Adrenal gland (tissue), 12 donors: ENCODE results near the gene CDKN3. TPM values are rescaled to one million over a fixed set of nuclear protein-coding genes. Genes with fewer than 3 reads are reported as not detected.
"Not testable (repeated sequence)": the region's sequence is repeated elsewhere in the genome, so short reads cannot be mapped to it uniquely, and the experiment has no call there.

Source experiments
- DNase-seq, 7 donors: peaks; one replicate each; pipeline ENCODE4 v3.0.0-alpha.2; 2019 to 2020
- H3K27ac ChIP-seq, 5 donors: fragments of 200-600 bp; sonication (generic) in 4 of 5; 1 replicate in 3 of 5; 2 replicates in 2 of 5; pipeline versions ENCODE4 v1.5.1 to v1.8.0; 2016 to 2020; ENCODE audit warnings: mild to moderate bottlenecking in 1 of 5
- H3K27me3 ChIP-seq: fragments of 200-600 bp; 2 replicates; pipeline ENCODE4 v1.8.0; 2021
- H3K36me3 ChIP-seq, 2 donors: fragments of 200-600 bp; replicated peaks in 1 of 2; 1 replicate in 1 of 2; 2 replicates in 1 of 2; pipeline versions ENCODE4 v1.5.1 to v1.8.0; 2018 to 2022
- H3K4me1 ChIP-seq, 2 donors: fragments of 200-600 bp; replicated peaks in 1 of 2; 1 replicate in 1 of 2; 2 replicates in 1 of 2; pipeline versions ENCODE4 v1.5.1 to v1.8.0; 2018 to 2021
- H3K4me3 ChIP-seq, 4 donors: fragments of 200-600 bp; sonication (generic) in 3 of 4; one replicate each; pipeline ENCODE4 v1.5.1; 2016 to 2018
- H3K9me3 ChIP-seq, 3 donors: fragments of 200-600 bp; sonication (generic) in 1 of 3; replicated peaks in 1 of 3; 1 replicate in 2 of 3; 2 replicates in 1 of 3; pipeline versions ENCODE4 v1.5.1 to v1.8.0; 2016 to 2021
- POLR2A ChIP-seq, 2 donors: fragments of 450-650 bp; IDR thresholded peaks; one replicate each; pipeline ENCODE4 v1.6.1; 2017; ENCODE audit warnings: antibody characterized with exemption in 2 of 2, mild to moderate bottlenecking in 2 of 2, moderate library complexity in 1 of 2
- WGBS, 4 donors: extraction: QIAGEN DNeasy Blood & Tissue Kit in 2 of 4; methylation state at CpG; one replicate each; pipeline versions ENCODE4 v1.1.5 to v1.1.7; 2013 to 2017; 5-methylcytosine and 5-hydroxymethylcytosine counted together
- intact Hi-C, 2 donors: fragments of 100-400 bp; cut with DNase I; formaldehyde crosslinking; loops; one replicate each; pipeline versions ENCODE4 v1.14.1 to v1.15.0; 2022 to 2023
- polyA plus RNA-seq, 3 donors: library from polyadenylated mRNA; stranded (reverse); fragments of 200-250 nt in 2 of 3; fragments of 350-450 nt in 1 of 3; fragmentation: Illumina TruSeq in 1 of 3; extraction: RNeasy Lipid Tissue Mini Kit (QIAGEN cat#74804) in 1 of 3; gene quantifications; one replicate each; pipeline ENCODE4 v1.2.3, GENCODE V29; 2013 to 2014
- total RNA-seq, 9 donors: library from RNA; depleted of rRNA in 4 of 9; stranded (reverse); fragments of >200 nt in 4 of 9; fragments of 120-200 nt in 1 of 9; fragmentation: NEBNext Ultra II Directional in 1 of 9; extraction: Animal tissue kit (Norgen Biotek cat#: 25700) in 1 of 9; gene quantifications; one replicate each; pipeline versions ENCODE4 v1.1.0 to v1.2.4, GENCODE V29; 2013 to 2023
- TF ChIP-seq, protein P1 (sequence below), 6 experiments: fragments of 450-650 bp in 4 of 6; fragments of 200-600 bp in 2 of 6; sonication (generic) in 1 of 6; IDR thresholded peaks; 1 replicate in 5 of 6; 2 replicates in 1 of 6; pipeline versions ENCODE4 v1.5.1 to v1.8.0; 2016 to 2021; ENCODE audit warnings: antibody characterized with exemption in 6 of 6, mild to moderate bottlenecking in 2 of 6, moderate library complexity in 1 of 6
- donor health status: healthy with polysubstance abuse.
- donor health status: Bipolar disorder and iron deficiency.
- donor health status: DM: yes; HTN: yes; CAD: no.
- donor health status: DM: no; HTN: no; CAD: no.
- donor health status: DM: no; HTN: no; CAD: no.
- donor health status: DM: yes; HTN: yes; CAD: no.

CDKN3 gene
- total and polyA plus RNA-seq, 12 donors, result 0.46 to 16.4 (median 2.1) TPM; not detected in 1

- Histone ChIP-seq H3K27ac (no peak overlapping the region), H3K4me3 (no peak overlapping the region), H3K36me3 (no peaks in the 10 kb centered on the region), H3K4me1 (no peaks in the 10 kb centered on the region), H3K27me3 (no peaks in the 10 kb centered on the region), H3K9me3 (no peaks in the 10 kb centered on the region)
- WGBS, 4 donors, result 78 to 86% (median 83%) methylated on average over 14 of the region's 14 CpGs
- DNase-seq, result no peak
- no peak for TF ChIP-seq POLR2A (IDR thresholded peaks at IDR 0.05)
- TF ChIP-seq, protein P1, sequence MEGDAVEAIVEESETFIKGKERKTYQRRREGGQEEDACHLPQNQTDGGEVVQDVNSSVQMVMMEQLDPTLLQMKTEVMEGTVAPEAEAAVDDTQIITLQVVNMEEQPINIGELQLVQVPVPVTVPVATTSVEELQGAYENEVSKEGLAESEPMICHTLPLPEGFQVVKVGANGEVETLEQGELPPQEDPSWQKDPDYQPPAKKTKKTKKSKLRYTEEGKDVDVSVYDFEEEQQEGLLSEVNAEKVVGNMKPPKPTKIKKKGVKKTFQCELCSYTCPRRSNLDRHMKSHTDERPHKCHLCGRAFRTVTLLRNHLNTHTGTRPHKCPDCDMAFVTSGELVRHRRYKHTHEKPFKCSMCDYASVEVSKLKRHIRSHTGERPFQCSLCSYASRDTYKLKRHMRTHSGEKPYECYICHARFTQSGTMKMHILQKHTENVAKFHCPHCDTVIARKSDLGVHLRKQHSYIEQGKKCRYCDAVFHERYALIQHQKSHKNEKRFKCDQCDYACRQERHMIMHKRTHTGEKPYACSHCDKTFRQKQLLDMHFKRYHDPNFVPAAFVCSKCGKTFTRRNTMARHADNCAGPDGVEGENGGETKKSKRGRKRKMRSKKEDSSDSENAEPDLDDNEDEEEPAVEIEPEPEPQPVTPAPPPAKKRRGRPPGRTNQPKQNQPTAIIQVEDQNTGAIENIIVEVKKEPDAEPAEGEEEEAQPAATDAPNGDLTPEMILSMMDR (IDR thresholded peaks at IDR 0.05), result no peak
- intact Hi-C loops, result no loop called here
Observed at GRCh38 chr14:54392131-54392859, 4.5 kb upstream of the CDKN3 start.

GRCh38 chr14:54392986-54393884 is 3.6 kb upstream of the CDKN3 start:
- DNase-seq, result not testable (repeated sequence)

GRCh38 chr14:54394596-54394995 is 2.2 kb upstream of the CDKN3 start:
- Histone ChIP-seq H3K27me3 (no peaks in the 10 kb centered on the region), H3K9me3 (no peaks in the 10 kb centered on the region), H3K4me1 (no peaks in the 10 kb centered on the region), H3K4me3 (no peak overlapping the region), H3K27ac (no peak overlapping the region), H3K36me3 (no peaks in the 10 kb centered on the region)
- no peak for DNase-seq
- 92 to 95% (median 93%) methylated on average over 13 to 27 of the region's 27 CpGs for WGBS, 4 donors
- TF ChIP-seq, protein P1 (IDR thresholded peaks at IDR 0.05), result no peak
- intact Hi-C loops, result no loop called here

More at GRCh38 chr14:54392986-54393884, 3.6 kb upstream of the CDKN3 start:
- 91 to 98% (median 95%) methylated on average over 7 to 68 of the region's 68 CpGs for WGBS, 4 donors
- H3K36me3 ChIP-seq, H3K27ac ChIP-seq, H3K4me1 ChIP-seq, H3K27me3 ChIP-seq, H3K4me3 ChIP-seq, intact Hi-C loops, H3K9me3 ChIP-seq: not testable (repeated sequence)

GRCh38 chr14:54395284-54395683 is 1.5 kb upstream of the CDKN3 start:
- Histone ChIP-seq H3K36me3 (no peaks in the 10 kb centered on the region), H3K4me1 (no peaks in the 10 kb centered on the region), H3K9me3 (no peaks in the 10 kb centered on the region), H3K27ac (no peak overlapping the region), H3K4me3 (no peak overlapping the region), H3K27me3 (no peaks in the 10 kb centered on the region)
- DNase-seq, result no peak
- intact Hi-C loops, result no loop called here
- TF ChIP-seq, protein P1 (IDR thresholded peaks at IDR 0.05), result no peak
- TF ChIP-seq POLR2A (IDR thresholded peaks at IDR 0.05), result no peak
- WGBS, 4 donors, result 71 to 94% (median 83%) methylated on average over 4 of the region's 4 CpGs
